ENCODE results near the gene CLDN24. TPM values are rescaled to one million over a fixed set of nuclear protein-coding genes. Genes with fewer than 3 reads are reported as not detected.

CLDN24 gene
- total RNA-seq, 4 donors from 2014 or later, result not detected

GRCh38 chr4:183286590-183287308 lies 35.5 kb downstream of the CLDN24 start:
- Histone ChIP-seq H3K4me1 (no peaks in the 10 kb centered on the region), H3K36me3 (peaks cover 75% of the 10 kb centered on the region), H3K27me3 (no peaks in the 10 kb centered on the region), H3K27ac (no peak overlapping the region), H3K9me3 (no peaks in the 10 kb centered on the region), H3K4me3 (no peak overlapping the region)
- TF ChIP-seq EP300 (IDR thresholded peaks at IDR 0.05), result no peak
- WGBS, result 95% methylated on average over 11 of the region's 11 CpGs
- DNase-seq (ENCODE audit: low spot score in 2 of 2), result no peak

- H3K27ac ChIP-seq, result no peak overlapping the region
- no peak overlapping the region for H3K4me3 ChIP-seq
- H3K36me3 ChIP-seq, result peaks cover 76% of the 10 kb centered on the region
- no peaks in the 10 kb centered on the region for H3K4me1 ChIP-seq
- no peaks in the 10 kb centered on the region for H3K9me3 ChIP-seq
- TF ChIP-seq CTCF (IDR thresholded peaks at IDR 0.05) (no peak), POLR2AphosphoS5 (IDR thresholded peaks at IDR 0.05) (no peak), POLR2A (IDR thresholded peaks at IDR 0.05) (no peak), EP300 (IDR thresholded peaks at IDR 0.05) (no peak)
- DNase-seq (ENCODE audit: low spot score in 2 of 2), result no peak
- 90% methylated on average over 7 of the region's 7 CpGs for WGBS
- H3K27me3 ChIP-seq, result no peaks in the 10 kb centered on the region
Observed at GRCh38 chr4:183285886-183286285, 36.3 kb downstream of the CLDN24 start.

GRCh38 chr4:183284965-183285364 lies 37.3 kb downstream of the CLDN24 start:
- Histone ChIP-seq H3K27ac (no peak overlapping the region), H3K4me3 (no peak overlapping the region), H3K4me1 (no peaks in the 10 kb centered on the region), H3K9me3 (no peaks in the 10 kb centered on the region), H3K36me3 (peaks cover 80% of the 10 kb centered on the region), H3K27me3 (no peaks in the 10 kb centered on the region)
- no peak for DNase-seq (ENCODE audit: low spot score in 2 of 2)
- 81% methylated on average over 4 of the region's 4 CpGs for WGBS
- no peak for TF ChIP-seq POLR2A (IDR thresholded peaks at IDR 0.05)
- TF ChIP-seq EP300 (IDR thresholded peaks at IDR 0.05), result no peak
- no peak for TF ChIP-seq CTCF (IDR thresholded peaks at IDR 0.05)
- TF ChIP-seq POLR2AphosphoS5 (IDR thresholded peaks at IDR 0.05), result no peak

GRCh38 chr4:183284258-183284785 lies 37.9 kb downstream of the CLDN24 start:
- no peak for TF ChIP-seq POLR2AphosphoS5 (IDR thresholded peaks at IDR 0.05)
- no peak for TF ChIP-seq CTCF (IDR thresholded peaks at IDR 0.05)
- TF ChIP-seq EP300 (IDR thresholded peaks at IDR 0.05), result no peak
- TF ChIP-seq POLR2A (IDR thresholded peaks at IDR 0.05), result no peak
- DNase-seq (ENCODE audit: low spot score in 2 of 2), result no peak
- Histone ChIP-seq H3K4me1 (no peaks in the 10 kb centered on the region), H3K27ac (no peak overlapping the region), H3K27me3 (no peaks in the 10 kb centered on the region), H3K4me3 (no peak overlapping the region), H3K36me3 (peaks cover 76% of the 10 kb centered on the region), H3K9me3 (no peaks in the 10 kb centered on the region)
- WGBS, result 87% methylated on average over 12 of the region's 12 CpGs

GRCh38 chr4:183276106-183276505 lies 46.1 kb downstream of the CLDN24 start:
- no peaks in the 10 kb centered on the region for H3K4me1 ChIP-seq
- WGBS, result 96% methylated on average over 1 of the region's 1 CpG
- H3K36me3 ChIP-seq, result peaks cover 44% of the 10 kb centered on the region
- peaks cover 19% of the 10 kb centered on the region for H3K9me3 ChIP-seq
- no peaks in the 10 kb centered on the region for H3K27me3 ChIP-seq
- H3K4me3 ChIP-seq, result no peak overlapping the region
- DNase-seq (ENCODE audit: low spot score in 2 of 2), result no peak
- TF ChIP-seq POLR2AphosphoS5 (IDR thresholded peaks at IDR 0.05) (no peak), POLR2A (IDR thresholded peaks at IDR 0.05) (no peak), EP300 (IDR thresholded peaks at IDR 0.05) (no peak), CTCF (IDR thresholded peaks at IDR 0.05) (no peak)
- H3K27ac ChIP-seq, result no peak overlapping the region
